ENCODE results near the gene GTF2I. TPM values are rescaled to one million over a fixed set of nuclear protein-coding genes. Genes with fewer than 3 reads are reported as not detected.
"Not testable (repeated sequence)": the region's sequence is repeated elsewhere in the genome, so short reads cannot be mapped to it uniquely, and the experiment has no call there.

The GTF2I gene
- total RNA-seq, 1 donor from 2014 or later, result 214 TPM

GRCh38 chr7:74633451-74633921 is 24.0 kb upstream of the GTF2I start:
- intact Hi-C loops (cut with DNase I), result no loop called here
- no peaks in the 10 kb centered on the region for H3K36me3 ChIP-seq
- TF ChIP-seq CTCF (IDR thresholded peaks at IDR 0.05), result no peak

GRCh38 chr7:74637745-74638144 is 19.8 kb upstream of the GTF2I start:
- no peak for DNase-seq
- no peak for ATAC-seq
- Histone ChIP-seq H3K27me3 (ENCODE audit: low read depth) (no peaks in the 10 kb centered on the region), H3K4me3 (no peak overlapping the region), H3K9me3 (no peaks in the 10 kb centered on the region), H3K36me3 (no peaks in the 10 kb centered on the region), H3K27ac (no peak overlapping the region), H3K4me1 (peaks cover 11% of the 10 kb centered on the region)
- intact Hi-C loops (cut with DNase I), result no loop called here
- no peak for TF ChIP-seq CTCF (IDR thresholded peaks at IDR 0.05)

More at GRCh38 chr7:74633451-74633921, 24.0 kb upstream of the GTF2I start:
- H3K4me3 ChIP-seq, result no peak overlapping the region
- H3K27ac ChIP-seq, result no peak overlapping the region
- ATAC-seq (no peak), DNase-seq (no peak)
- no peaks in the 10 kb centered on the region for H3K27me3 ChIP-seq (ENCODE audit: low read depth)
- peaks cover 14% of the 10 kb centered on the region for H3K4me1 ChIP-seq
- H3K9me3 ChIP-seq, result no peaks in the 10 kb centered on the region

GRCh38 chr7:74650055-74650454 is 7.5 kb upstream of the GTF2I start:
- peak overlapping the region; percentile 36 for H3K4me3 ChIP-seq
- ATAC-seq, result peak; percentile 78 to 91

GRCh38 chr7:74650493-74651132 is 6.9 kb upstream of the GTF2I start:
- peak in 1 of 2 donors; percentile 32 for ATAC-seq
- H3K36me3 ChIP-seq; intact Hi-C loops (cut with DNase I); H3K27me3 ChIP-seq (ENCODE audit: low read depth); DNase-seq; H3K4me1 ChIP-seq; H3K9me3 ChIP-seq: not testable (repeated sequence)
- peak overlapping the region; percentile 62 for H3K27ac ChIP-seq
- H3K4me3 ChIP-seq, result peak overlapping the region; percentile 36

More at GRCh38 chr7:74650055-74650454, 7.5 kb upstream of the GTF2I start:
- peak; percentile 67 for DNase-seq
- H3K4me1 ChIP-seq; H3K36me3 ChIP-seq; H3K27me3 ChIP-seq (ENCODE audit: low read depth); H3K9me3 ChIP-seq; intact Hi-C loops (cut with DNase I): not testable (repeated sequence)
- peak overlapping the region; percentile 62 for H3K27ac ChIP-seq

GRCh38 chr7:74651133-74651504 is 6.4 kb upstream of the GTF2I start:
- H3K36me3 ChIP-seq; H3K9me3 ChIP-seq; intact Hi-C loops (cut with DNase I); H3K27ac ChIP-seq; H3K4me3 ChIP-seq; H3K27me3 ChIP-seq (ENCODE audit: low read depth); ATAC-seq; DNase-seq: not testable (repeated sequence)
- H3K4me1 ChIP-seq, result peaks cover 12% of the 10 kb centered on the region

- peaks cover 13% of the 10 kb centered on the region for H3K4me1 ChIP-seq
- H3K27ac ChIP-seq, result no peak overlapping the region
- H3K9me3 ChIP-seq, result no peaks in the 10 kb centered on the region
- ATAC-seq (no peak), DNase-seq (no peak)
- no peaks in the 10 kb centered on the region for H3K27me3 ChIP-seq (ENCODE audit: low read depth)
- H3K4me3 ChIP-seq, result no peak overlapping the region
- H3K36me3 ChIP-seq, result no peaks in the 10 kb centered on the region
- TF ChIP-seq CTCF (IDR thresholded peaks at IDR 0.05), result no peak
- intact Hi-C loops (cut with DNase I), result no loop called here
Observed at GRCh38 chr7:74653686-74654181, 3.8 kb upstream of the GTF2I start.

GRCh38 chr7:74654811-74655210 is 2.7 kb upstream of the GTF2I start:
- Histone ChIP-seq H3K4me1 (peaks cover 24% of the 10 kb centered on the region), H3K36me3 (no peaks in the 10 kb centered on the region), H3K27ac (no peak overlapping the region), H3K9me3 (no peaks in the 10 kb centered on the region), H3K4me3 (no peak overlapping the region), H3K27me3 (ENCODE audit: low read depth) (no peaks in the 10 kb centered on the region)
- DNase-seq (no peak), ATAC-seq (no peak)
- TF ChIP-seq CTCF (IDR thresholded peaks at IDR 0.05), result no peak
- intact Hi-C loops (cut with DNase I), result no loop called here
